Lower leg skin (tissue), 3 donors: Measurements from ENCODE around the gene EIPR1.

Experiments used
- POLR2A ChIP-seq, 2 donors: fragments of 450-650 bp; IDR thresholded peaks; one replicate each; pipeline ENCODE4 v1.6.1; 2016 to 2017; ENCODE audit warnings: antibody characterized with exemption in 2 of 2, mild to moderate bottlenecking in 1 of 2, moderate library complexity in 1 of 2
- TF ChIP-seq, protein P1 (sequence below), 3 donors: fragments of 450-650 bp; IDR thresholded peaks; one replicate each; pipeline ENCODE4 v1.5.1; 2016; ENCODE audit warnings: antibody characterized with exemption in 3 of 3, mild to moderate bottlenecking in 3 of 3, moderate library complexity in 2 of 3

DNA sequence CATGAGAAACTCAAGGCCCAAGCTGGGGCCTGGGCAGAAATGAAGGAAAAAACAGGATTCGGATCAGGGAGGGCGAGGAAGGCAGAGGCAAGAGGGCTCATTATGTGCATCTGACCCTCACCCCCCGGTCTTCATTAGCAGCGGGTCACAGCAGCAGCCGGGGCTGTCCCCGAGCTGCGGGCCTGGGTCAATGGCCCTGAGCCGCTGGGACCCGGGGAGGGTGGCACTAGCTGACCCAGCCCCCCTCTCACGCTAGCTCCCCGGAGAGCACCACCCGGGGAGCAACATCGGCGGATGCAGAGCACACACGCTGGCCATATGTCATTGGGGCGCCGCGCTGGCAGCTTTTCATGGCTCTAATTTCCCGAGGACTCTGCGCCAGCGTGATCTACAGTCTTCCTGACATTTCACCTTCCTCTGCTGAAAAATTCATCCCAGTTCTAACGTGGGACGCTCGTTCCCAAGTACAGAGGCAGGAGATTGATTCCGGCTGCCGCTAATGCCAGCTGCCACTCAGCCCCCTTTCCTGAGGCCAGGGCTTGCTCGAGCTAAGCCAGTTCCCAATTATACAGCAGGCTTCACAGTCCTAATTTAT lies 63.7 kb downstream of the EIPR1 start:
- TF ChIP-seq, protein P1, sequence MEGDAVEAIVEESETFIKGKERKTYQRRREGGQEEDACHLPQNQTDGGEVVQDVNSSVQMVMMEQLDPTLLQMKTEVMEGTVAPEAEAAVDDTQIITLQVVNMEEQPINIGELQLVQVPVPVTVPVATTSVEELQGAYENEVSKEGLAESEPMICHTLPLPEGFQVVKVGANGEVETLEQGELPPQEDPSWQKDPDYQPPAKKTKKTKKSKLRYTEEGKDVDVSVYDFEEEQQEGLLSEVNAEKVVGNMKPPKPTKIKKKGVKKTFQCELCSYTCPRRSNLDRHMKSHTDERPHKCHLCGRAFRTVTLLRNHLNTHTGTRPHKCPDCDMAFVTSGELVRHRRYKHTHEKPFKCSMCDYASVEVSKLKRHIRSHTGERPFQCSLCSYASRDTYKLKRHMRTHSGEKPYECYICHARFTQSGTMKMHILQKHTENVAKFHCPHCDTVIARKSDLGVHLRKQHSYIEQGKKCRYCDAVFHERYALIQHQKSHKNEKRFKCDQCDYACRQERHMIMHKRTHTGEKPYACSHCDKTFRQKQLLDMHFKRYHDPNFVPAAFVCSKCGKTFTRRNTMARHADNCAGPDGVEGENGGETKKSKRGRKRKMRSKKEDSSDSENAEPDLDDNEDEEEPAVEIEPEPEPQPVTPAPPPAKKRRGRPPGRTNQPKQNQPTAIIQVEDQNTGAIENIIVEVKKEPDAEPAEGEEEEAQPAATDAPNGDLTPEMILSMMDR (IDR thresholded peaks at IDR 0.05) = no peak
- no peak for TF ChIP-seq POLR2A (IDR thresholded peaks at IDR 0.05)
